Loucy (cell line): ENCODE data around the gene P2RX4.

Source experiments
- H2AFZ ChIP-seq: fragments of 200-600 bp; sonication (generic); 2 replicates; pipeline ENCODE4 v1.6.0; 2016; ENCODE audit warnings: antibody characterized with exemption, mild to moderate bottlenecking, low read length, moderate library complexity
- H3F3A ChIP-seq: fragments of 200-600 bp; 2 replicates; pipeline ENCODE4 v1.6.0; 2016; ENCODE audit warnings: antibody characterized with exemption, low read depth, mild to moderate bottlenecking
- H3K27me3 ChIP-seq: fragments of 200-600 bp; sonication (generic); 2 replicates; pipeline ENCODE4 v1.6.1; 2014; ENCODE audit warnings: low read length, mild to moderate bottlenecking; ENCODE audit not compliant: insufficient read depth, poor library complexity, severe bottlenecking
- H3K36me3 ChIP-seq: fragments of 200-600 bp; sonication (generic); 2 replicates; pipeline ENCODE4 v1.6.1; 2016; ENCODE audit warnings: low read length; ENCODE audit not compliant: insufficient read depth
- H3K4me1 ChIP-seq: fragments of 200-600 bp; sonication (generic); 2 replicates; pipeline ENCODE4 v1.5.1; 2014; ENCODE audit warnings: low read length, mild to moderate bottlenecking; ENCODE audit not compliant: insufficient read depth, poor library complexity, severe bottlenecking
- H3K4me2 ChIP-seq: fragments of 200-600 bp; sonication (generic); 2 replicates; pipeline ENCODE4 v1.6.0; 2014; ENCODE audit warnings: antibody characterized with exemption, low read length, low read depth, mild to moderate bottlenecking; ENCODE audit not compliant: poor library complexity, severe bottlenecking
- H3K4me3 ChIP-seq: fragments of 200-600 bp; sonication (generic); 2 replicates; pipeline ENCODE4 v1.5.1; 2014; ENCODE audit warnings: low read length, mild to moderate bottlenecking, mixed read lengths; ENCODE audit not compliant: poor library complexity, severe bottlenecking
- H3K79me2 ChIP-seq: fragments of 200-600 bp; sonication (generic); 2 replicates; pipeline ENCODE4 v1.6.1; 2014; ENCODE audit warnings: low read length; ENCODE audit not compliant: insufficient read depth
- H3K9ac ChIP-seq: fragments of 200-600 bp; sonication (generic); 2 replicates; pipeline ENCODE4 v1.6.0; 2014; ENCODE audit warnings: mild to moderate bottlenecking, low read depth, low read length, moderate library complexity; ENCODE audit not compliant: poor library complexity, severe bottlenecking
- H3K9me2 ChIP-seq: fragments of 200-600 bp; sonication (generic); replicated peaks from 2 replicates; pipeline ENCODE4 v1.6.1; 2016; ENCODE audit warnings: low read depth, low read length, mixed read lengths
- H3K9me3 ChIP-seq: fragments of 200-600 bp; sonication (generic); 2 replicates; pipeline ENCODE4 v1.6.1; 2014; ENCODE audit warnings: mild to moderate bottlenecking, antibody characterized with exemption, low read length, low read depth; ENCODE audit not compliant: insufficient read depth
- H4K20me1 ChIP-seq: fragments of 200-600 bp; sonication (generic); 2 replicates; pipeline ENCODE4 v1.6.0; 2014; ENCODE audit warnings: antibody characterized with exemption, low read length, mild to moderate bottlenecking; ENCODE audit not compliant: insufficient read depth, poor library complexity, severe bottlenecking
- CTCF ChIP-seq: fragments of 200-600 bp; sonication (generic); conservative IDR thresholded peaks from 2 replicates; pipeline ENCODE4 v1.5.1; 2014; ENCODE audit warnings: mild to moderate bottlenecking, antibody characterized with exemption, low read length
- EZH2phosphoT487 ChIP-seq: fragments of 200-600 bp; IDR thresholded peaks from 2 replicates; pipeline ENCODE4 v1.6.1; 2018; ENCODE audit warnings: antibody characterized with exemption, mild to moderate bottlenecking, moderate library complexity, borderline replicate concordance

The P2RX4 gene

DNA sequence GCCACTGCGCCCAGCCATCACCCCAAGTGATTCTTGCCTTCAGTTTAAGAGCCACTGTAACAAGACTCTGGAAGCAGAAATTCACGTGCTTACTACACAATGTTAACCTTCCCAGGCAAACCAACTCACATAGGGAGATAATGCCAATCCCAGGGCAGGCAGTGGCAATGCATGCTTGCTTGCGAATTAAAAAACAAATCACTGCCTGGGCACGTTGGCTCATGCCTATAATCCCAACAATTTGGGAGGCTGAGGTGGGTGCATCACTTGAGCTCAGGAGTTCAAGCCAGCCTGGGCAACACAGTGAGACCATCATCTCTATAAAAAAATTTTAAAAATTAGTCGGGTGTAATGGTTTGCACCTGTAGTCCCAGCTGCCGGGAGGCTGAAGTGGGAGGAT lies 37.8 kb upstream of the P2RX4 start:
- TF ChIP-seq EZH2phosphoT487 = no peak
- TF ChIP-seq CTCF = no peak
- Histone ChIP-seq H3F3A (no peaks in the 10 kb centered on the region), H3K4me2 (no peak overlapping the region), H3K27me3 (no peaks in the 10 kb centered on the region), H4K20me1 (no peaks in the 10 kb centered on the region), H3K9ac (no peak overlapping the region), H3K4me3 (no peak overlapping the region), H2AFZ (no peak overlapping the region), H3K36me3 (no peaks in the 10 kb centered on the region), H3K4me1 (no peaks in the 10 kb centered on the region), H3K9me2 (no peaks in the 10 kb centered on the region), H3K9me3 (no peaks in the 10 kb centered on the region), H3K79me2 (no peaks in the 10 kb centered on the region)

DNA sequence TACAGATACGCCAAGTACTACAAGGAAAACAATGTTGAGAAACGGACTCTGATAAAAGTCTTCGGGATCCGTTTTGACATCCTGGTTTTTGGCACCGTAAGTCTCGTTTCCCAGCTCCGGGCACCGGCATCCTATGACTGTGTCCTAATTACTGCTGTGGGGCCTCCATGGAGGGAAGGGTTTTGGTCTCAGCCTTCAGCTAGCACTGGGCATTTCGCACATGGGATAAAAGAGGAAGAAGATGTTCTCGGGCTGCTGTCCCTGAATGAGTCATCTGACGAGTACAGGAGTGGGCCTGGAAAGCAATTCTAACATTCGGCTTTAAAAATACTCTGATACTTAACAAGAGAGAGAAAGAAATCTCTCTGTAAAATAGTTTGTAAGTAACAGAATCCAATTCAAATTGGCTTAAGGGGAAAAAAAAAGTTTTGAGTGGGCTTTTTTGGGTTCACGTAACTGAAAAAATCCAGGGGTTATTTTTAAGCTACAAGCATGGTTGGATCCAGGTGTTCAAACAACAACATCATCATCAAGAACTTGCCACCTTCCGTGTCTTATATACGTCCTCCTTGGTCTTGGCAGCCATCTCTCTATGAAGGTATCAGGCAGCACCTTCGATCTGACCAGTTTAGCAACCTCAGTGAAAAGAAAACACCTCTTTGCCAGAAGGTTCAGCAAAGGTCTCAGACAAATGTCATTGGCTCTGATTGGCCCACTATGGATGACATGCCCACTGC lies 34.4 kb upstream of the P2RX4 start:
- no peaks in the 10 kb centered on the region for H3K27me3 ChIP-seq
- no peaks in the 10 kb centered on the region for H3K9me3 ChIP-seq
- no peaks in the 10 kb centered on the region for H3K79me2 ChIP-seq
- no peak overlapping the region for H3K4me3 ChIP-seq
- H3K4me1 ChIP-seq = no peaks in the 10 kb centered on the region
- H2AFZ ChIP-seq = no peak overlapping the region
- H3K9ac ChIP-seq = no peak overlapping the region
- no peaks in the 10 kb centered on the region for H3K9me2 ChIP-seq
- H3K36me3 ChIP-seq = no peaks in the 10 kb centered on the region
- H3F3A ChIP-seq = no peaks in the 10 kb centered on the region
- H3K4me2 ChIP-seq = no peak overlapping the region
- H4K20me1 ChIP-seq = no peaks in the 10 kb centered on the region
- no peak for TF ChIP-seq EZH2phosphoT487
- no peak for TF ChIP-seq CTCF

GRCh38 chr12:121176826-121177529 lies 33.0 kb upstream of the P2RX4 start:
- no peak overlapping the region for H2AFZ ChIP-seq

More at GRCh38 chr12:121176826-121177529, 33.0 kb upstream of the P2RX4 start:
- Histone ChIP-seq H3K9ac (no peak overlapping the region), H3K79me2 (no peaks in the 10 kb centered on the region), H3K4me1 (no peaks in the 10 kb centered on the region), H3F3A (no peaks in the 10 kb centered on the region), H3K9me2 (no peaks in the 10 kb centered on the region), H4K20me1 (no peaks in the 10 kb centered on the region), H3K9me3 (no peaks in the 10 kb centered on the region), H3K4me2 (no peak overlapping the region), H3K4me3 (no peak overlapping the region), H3K27me3 (no peaks in the 10 kb centered on the region), H3K36me3 (no peaks in the 10 kb centered on the region)
- no peak for TF ChIP-seq CTCF
- no peak for TF ChIP-seq EZH2phosphoT487
